GM18858 (cell line): ENCODE measurements around the gene CD99L2.
"Not testable (repeated sequence)": the region's sequence is repeated elsewhere in the genome, so short reads cannot be mapped to it uniquely, and the experiment has no call there.

ENCODE experiments used
- ATAC-seq: cut with Tn5 transposase; IDR thresholded peaks from one replicate; pipeline ENCODE4 v1.9.1; 2021; ENCODE audit not compliant: unreplicated experiment

CD99L2 gene

DNA sequence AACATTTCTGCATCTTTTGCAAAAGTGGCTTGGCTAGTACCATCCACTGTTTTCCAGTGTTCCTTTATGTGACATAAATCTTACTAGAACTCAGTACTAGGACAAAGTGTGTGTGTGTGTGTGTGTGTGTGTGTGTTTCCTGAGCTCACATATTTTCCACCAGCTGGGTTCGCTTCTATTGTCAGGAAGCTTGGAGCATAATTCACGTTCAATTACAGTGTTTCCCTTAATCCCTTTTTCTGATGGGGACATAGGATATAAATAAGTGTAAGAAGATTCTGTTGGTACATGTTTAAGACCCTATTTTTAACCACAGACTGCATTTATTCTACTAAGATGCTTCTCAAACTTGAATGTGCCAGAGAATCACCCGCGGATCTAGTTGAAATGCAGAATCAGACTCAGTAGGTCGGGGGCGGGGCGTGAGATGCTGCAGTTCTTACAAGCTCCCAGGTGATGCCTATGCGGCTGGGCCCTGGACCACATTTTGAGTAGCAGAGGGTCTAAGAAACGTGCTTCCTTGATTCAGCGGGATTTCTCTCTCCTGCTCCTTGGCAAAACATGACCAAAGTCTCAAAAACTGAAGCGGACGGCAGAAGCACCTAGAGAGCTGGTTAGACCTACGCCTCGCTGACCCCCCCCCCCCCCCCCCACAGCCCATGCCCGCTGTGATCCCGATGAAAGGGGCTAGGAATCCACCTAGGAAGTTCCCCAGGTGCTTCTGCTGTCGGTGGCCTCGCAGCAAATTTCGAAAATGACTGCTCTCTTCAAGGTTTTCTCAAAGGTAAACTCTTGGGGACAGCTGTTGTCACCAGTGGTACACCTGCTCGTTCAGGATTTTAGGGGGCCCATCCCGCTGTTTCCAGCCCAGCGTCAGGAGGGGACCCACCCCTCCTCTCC is 797 bp downstream of the CD99L2 start:
- ATAC-seq: no peak

DNA sequence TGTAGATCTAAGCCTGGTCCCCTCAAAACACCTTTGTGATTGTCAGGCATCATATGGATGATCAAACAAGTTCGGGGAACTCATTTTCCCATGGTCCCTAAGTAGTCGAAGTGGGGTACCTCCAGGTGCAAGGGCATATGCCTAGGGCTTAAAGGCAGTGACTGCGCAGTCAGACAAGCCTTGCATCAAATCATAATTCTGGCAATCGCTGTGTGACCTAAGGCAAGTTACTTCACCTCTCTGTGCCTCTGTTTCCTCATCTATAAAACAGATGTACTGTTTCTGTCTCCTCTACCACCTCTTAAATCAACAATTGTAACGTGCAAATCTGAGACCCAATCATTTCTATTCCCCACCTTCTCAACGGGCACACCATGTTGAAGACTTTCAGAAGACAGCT is 1.8 kb downstream of the CD99L2 start:
- no peak for ATAC-seq

DNA sequence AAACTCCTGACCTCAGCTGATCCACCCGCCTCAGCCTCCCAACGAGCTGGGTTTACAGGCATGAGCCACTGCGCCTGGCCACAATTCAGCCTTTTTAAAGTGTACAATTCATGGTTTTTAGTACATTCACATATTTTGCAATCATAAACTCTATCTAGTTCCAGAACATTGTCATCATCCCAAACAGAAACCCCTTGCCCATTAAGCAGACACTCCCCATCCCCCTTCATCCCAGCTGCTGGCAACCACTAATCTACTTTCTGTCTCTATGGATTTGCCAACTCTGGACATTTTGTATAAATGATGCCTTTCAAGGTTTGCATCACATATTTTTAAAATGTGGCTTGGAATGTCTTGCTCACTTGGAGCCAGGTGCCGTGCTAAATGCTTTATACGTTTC is 4.5 kb downstream of the CD99L2 start:
- ATAC-seq: no peak

DNA sequence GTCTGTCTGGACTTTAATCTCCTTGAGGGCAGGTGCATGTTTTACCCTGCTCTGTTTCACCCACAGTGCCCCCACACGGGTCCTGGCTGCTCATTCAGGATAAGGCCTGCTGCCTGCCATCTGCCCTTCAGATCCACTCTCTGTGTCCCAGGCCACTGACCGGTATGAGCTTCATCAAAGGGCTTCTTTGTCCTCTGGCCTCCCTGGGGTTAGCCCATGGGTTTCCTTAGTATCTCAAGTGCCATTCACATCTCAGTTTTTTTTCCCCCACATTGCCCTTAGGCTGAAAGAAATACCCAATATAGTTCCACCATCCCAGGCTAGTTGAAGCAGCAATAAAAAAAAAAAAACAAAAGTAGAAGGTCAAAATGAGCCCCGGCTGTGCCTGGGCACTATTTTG is 9.3 kb downstream of the CD99L2 start:
- no peak for ATAC-seq

DNA sequence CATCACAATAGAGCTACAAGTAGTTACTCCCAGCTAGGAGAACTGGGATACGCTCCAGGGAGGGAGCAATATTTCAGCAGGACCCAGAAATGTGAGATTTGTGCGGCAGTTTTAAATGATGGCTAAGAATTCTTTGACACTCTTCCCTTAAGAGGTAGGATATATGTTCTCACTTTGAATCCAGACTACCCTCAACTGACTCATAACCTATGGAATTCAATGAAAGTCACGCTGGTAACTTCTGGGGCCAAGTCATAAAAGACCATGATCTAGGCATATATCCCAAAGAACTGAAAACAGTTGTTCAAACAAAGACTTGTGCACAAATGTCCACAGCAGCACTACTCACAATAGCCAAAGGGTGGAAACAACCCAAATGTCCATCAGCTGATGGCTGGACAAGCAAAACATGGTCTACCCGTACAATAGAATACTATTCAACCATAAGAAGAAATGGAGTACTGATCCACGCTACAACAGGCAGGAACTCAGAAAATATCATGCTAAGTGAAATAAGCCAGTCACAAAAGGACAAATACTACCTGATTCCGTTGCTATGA is 10.5 kb downstream of the CD99L2 start:
- no peak for ATAC-seq

DNA sequence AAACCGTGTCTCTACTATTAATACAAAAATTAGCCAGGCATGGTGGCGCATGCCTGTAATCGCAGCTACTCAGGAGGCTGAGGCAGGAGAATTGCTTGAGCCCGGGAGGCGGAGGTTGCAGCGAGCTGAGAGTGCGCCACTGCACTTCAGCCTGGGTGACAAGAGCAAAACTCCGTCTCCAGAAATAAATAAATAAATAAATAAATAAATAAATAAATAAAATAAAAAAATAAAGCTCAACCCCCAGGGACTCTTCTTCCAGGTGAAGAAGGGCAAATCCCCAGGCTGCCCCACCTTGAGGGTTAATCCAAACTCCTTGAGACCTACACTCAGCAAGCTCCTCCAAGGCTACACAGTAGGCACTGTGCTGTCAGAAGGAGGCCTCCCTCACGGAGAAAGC is 11.2 kb downstream of the CD99L2 start:
- not testable (repeated sequence) for ATAC-seq

DNA sequence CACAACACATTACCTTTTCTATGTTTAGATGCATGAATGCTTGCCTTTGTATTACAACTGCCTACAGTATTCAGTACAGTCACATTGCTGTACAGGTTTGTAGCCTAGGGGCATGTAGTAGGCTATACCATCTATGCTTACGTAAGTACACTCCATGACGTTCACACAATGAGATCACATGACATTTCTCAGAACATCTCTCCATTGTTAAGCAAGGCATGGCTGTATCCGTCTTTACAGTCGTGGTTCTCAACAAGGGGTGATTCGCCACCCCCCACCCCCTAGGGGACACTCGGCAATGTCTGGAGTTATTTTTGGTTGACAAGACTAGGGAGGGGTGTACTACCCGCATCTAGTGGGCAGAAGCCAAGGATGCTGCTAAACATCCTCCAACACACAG is 12.1 kb downstream of the CD99L2 start:
- ATAC-seq: no peak

DNA sequence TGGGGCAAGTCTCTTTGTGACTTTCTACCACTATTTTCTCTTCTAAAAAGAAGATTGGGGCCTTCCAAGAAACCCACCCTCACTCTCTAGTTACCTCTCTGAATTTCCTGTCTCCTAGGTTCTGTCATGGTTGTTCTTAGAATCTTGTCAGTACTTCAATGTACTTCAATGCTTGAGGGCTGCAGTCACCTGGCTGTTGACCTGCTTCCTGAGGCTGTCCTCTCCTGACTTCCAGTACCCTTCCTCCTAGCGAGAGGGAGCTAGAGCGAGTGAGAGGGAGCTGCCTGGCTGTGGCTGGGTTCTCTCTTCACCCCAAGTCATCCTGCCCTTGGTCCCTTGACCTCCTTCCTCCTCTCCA is 17.7 kb downstream of the CD99L2 start:
- ATAC-seq: no peak

DNA sequence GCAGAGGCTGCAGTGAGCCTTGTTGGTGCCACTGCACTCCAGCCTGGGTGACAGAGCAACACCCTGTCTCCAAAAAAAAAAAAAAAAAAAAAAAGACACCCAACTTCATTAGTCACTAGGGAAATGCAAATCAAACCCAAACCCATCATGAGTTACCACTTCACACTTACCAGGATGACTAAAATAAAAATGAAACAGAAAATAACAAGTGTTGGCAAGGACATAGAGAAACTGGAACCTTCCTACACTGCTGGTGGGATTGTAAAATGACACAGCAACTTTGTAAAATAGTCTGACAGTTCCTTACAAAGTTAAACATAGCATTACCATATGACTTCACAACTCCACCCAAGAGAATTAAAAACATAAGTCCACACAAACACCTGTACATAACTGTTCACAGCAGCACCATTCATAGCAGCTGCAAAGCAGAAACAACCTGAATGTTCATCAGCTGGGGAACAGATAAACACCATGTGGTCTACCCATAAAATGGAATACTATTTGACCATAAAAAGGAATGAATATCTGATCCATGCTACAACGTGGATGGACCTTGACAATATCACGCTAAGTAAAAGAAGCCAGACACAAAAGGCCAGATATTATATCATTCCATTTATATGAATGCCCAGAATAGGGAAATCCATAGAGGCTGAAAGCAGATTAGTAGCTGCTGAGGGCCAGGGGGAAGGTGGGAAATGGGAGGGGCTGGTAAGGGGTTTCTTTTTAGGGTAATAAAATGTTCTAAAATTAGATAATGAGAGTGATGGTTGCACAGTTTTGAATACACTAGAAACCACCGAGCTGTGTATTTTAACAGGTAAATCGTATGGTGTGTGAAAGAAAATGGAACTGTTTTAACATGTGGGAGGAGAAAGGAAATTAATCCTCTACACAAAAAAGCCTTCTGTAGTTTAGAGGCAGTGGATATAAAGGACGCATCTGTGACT is 18.3 kb downstream of the CD99L2 start:
- peak; percentile 84 for ATAC-seq

DNA sequence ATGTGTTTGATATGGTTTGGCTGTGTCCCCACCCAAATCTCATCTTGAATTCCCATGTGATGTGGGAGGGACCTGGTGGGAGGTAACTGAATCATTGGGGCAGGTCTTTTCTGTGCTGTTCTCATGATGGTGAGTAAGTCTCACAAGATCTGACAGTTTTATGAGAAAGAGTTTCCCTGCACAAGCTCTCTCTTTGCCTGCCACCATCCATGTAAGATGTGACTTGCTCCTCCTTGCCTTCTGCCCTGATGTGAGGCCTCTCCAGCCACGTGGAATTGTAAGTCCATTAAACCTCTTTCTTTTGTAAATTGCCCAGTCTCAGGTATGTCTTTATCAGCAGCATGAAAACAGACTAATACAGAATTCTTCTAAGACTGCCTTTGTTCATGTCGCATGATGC is 22.8 kb downstream of the CD99L2 start:
- ATAC-seq: not testable (repeated sequence)

DNA sequence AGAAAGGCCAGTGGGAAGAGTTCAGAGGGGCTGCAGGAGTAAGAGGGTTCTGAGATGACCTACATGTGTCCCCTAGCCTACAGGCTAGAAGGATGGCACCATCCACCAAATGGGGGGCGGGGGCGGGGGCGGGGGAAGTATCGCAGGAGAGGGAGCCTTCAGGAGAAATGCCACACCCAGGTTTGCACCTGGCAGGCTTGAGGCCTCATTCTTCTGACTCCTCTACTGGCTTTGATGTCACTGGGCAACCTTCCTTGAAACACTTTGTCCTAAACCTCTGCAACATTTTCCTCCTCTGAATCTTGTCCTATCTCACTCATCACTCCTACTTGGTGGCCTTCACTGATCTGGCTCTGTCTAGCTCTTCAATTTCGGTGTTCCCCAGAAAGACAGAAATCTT is 24.0 kb downstream of the CD99L2 start:
- no peak for ATAC-seq

DNA sequence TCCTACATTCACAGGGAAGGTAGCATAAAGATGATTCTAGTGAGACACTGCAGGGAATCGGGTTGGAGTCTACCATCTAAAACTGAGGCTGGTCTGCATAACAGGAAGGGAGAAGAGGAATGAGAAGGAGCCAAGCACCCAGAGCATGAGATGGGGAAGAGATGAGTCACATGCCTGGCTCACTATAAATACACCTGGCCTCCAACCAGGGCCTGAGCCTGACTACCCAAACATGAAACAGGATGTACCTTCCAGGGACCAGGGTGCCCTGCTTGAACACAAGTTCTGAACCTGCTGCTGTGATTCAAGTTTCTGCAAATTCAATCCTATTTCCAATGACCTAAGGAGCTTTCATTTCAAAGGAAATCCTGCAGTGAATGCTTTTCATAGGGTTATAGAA is 24.9 kb downstream of the CD99L2 start:
- peak; percentile 63 for ATAC-seq

DNA sequence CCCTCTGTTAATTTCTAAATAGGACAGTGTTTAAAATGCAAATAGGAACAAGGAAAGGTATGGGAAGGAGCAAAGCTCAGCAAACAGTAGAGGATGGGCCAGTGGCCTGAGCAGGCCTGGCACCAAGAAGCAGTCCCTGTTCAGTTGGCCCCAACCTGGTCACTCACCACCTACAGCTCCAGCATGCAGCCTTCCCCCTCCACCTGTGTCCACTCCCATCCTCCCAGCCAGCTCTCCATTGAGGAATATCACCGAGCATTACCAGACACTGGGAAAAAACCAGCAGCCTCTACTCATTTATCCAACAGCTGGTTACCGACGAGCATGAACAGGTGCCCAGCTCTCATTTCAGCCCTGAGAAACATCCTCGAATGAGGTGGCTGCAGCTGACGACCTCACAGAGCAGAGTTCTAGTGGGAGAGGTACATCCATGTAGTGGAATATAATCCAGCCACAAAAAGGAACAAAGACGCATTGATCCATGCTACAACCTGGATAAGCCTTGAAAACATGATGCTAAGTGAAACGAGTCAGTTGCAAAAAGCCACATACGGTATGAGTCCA is 25.6 kb downstream of the CD99L2 start:
- ATAC-seq: no peak

DNA sequence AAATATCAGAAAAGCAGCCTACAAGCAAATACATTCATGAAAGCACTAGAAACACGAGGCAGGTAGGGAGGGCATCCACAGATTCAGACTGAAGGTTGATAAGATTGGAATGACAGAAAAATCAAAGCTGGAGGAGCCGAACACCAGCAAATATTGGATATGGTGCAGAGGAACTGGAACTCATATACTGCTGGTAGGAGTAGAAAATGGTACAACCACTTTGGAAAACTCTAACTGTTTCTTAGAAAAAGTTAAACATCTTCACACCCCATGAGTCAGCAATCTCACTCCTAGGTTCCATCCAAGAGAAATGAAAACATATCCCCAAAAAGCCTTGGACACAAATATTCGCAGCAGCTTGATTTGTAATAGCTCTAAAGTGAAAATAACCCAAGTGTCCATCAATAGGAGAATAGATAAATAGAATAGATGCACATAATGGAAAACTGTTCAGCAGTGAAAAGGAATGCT is 27.1 kb downstream of the CD99L2 start:
- ATAC-seq: no peak

DNA sequence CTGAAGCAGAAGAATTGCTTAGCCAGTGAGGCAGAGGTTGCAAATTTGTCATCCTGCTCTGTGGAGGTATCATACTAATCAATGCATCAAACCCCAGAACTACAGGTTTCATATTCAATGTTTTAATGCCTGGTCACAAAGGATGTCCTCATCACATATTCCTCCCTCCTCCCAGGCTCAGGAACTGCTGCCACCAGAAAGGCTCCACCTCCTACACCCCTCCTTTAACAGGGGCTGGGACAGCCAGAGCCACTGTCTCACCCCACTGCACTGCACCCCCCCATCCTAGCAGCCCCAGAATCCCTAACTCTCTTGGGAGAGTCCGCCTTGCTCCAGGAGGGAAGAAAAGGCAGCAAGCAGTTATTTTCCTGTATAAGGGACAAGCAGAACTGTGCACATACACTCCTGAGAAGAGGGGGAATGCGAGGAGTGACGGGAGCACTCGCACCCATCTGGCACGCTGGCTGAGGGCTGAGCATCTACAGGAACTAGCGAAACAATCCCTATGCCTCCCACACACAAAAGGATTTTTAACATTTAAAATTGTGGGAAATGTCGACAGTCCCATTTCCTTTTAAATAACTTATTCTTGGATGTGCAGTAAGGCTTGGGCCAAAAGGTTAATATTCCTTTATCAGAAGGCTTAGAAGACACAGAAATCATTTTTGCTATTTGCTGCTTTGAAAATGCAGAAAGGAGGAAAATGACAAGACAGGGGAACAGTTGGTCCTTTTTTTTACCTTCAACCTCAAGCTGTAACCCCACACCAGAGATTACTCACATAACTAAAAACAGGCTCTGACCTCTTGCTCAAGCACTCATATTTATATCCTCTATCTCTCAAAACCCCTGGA is 27.8 kb downstream of the CD99L2 start:
- no peak for ATAC-seq

DNA sequence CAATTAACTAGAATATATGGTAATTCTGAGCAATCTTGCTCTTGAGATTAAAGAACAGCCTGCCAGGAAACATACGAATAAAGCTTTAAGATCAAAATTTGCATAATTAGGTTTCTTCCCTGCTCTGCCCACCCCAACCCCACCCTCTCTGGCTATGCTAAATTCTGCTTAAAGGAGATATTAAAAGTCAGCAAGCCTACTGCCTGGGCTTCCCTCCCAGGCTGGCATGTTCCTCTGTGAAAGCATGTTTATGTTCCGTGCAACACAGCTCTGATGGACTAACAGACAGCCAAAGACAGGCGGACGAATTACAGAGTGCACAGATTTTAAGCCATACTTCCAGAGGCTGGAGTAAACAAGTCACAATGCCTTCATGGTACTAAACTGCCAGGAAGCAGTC is 28.4 kb downstream of the CD99L2 start:
- no peak for ATAC-seq

DNA sequence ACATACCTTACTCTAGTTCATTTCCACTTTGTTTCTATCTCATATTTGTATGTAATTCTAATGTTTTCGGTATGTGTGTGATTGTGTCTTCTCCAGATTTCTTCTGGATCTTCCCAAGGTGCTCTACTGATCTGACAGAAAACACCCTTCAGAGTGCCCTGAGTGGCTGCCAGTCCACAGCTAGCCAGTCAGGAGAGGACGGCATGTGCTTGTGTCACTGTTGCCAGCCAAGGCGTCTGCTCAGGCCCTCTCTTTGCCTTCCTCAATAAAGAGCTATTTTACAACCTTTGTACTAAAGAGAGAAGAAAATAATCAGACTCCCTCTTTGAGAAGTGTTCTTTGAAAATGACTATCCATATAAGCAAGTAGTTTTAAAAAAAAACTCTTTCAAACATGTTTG is 29.0 kb downstream of the CD99L2 start:
- ATAC-seq: no peak

DNA sequence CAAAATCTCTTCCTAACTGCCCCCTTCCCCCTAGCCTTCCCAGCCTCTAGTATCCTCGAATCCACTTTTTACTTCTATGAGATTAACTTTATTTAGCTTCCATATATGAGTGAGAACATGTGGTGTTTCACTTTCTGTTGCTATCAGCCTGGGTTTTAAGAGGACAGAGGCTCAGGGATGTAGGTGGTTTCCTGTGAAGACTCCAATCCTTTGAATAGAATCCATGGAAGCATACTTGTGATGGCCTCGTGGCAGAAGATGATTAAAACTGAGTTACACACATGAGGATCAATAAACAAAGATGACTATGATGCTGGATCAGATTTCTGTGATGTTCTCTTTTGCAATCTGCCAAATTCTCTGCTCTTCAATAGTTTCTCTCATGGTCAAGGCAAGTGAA is 29.8 kb downstream of the CD99L2 start:
- ATAC-seq: no peak

DNA sequence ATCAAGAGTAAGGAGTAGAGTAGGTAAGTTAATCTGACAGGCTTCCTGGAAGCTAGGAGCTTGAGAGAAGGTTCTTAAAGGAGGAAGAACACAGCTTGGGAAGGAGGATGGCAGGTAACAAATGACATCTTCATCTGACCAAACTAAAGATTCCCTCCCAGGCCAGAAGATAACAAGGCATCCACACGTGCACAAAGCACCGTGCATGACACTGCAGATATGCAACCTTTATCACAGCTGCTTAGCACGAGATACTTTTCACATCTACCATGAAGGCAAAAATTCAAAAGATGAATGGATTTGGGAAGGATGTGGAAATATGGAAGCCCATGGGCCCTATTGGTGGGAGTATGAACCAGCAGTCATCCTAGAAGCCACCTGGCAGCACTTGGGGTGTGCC is 34.3 kb downstream of the CD99L2 start:
- ATAC-seq: no peak

DNA sequence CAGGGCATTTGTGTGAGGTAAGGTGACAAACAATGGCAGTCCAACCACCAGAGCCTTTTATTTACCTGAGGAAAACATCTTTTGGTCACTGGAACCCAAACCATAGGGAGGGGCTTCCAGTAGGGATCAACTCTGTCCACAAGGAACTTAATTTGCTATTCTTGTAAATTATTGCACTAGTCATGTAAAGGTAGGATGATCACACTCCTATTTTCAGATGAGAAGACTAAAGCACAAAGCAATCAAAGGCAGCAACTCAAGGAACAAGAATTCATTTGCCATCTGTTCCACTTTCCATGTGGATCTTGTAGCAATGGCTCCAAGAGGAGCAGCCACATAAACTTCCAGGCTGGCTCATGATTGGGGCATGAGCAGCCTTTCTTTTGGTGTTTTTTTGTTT is 35.3 kb downstream of the CD99L2 start:
- ATAC-seq: no peak
